Kidney epithelial cell (primary cell): ENCODE data around the gene TTK. TPM values are rescaled to one million over a fixed set of nuclear protein-coding genes. Genes with fewer than 3 reads are reported as not detected.

Experiments used
- DNase-seq: peaks from one replicate; pipeline ENCODE4 v3.0.0-alpha.2; 2010; ENCODE audit warnings: low read depth
- H3K27me3 ChIP-seq: 2 replicates; pipeline ENCODE4 v1.6.0; 2011; ENCODE audit warnings: low read length; ENCODE audit not compliant: control insufficient read depth, insufficient read depth
- H3K36me3 ChIP-seq: 2 replicates; pipeline ENCODE4 v1.5.1; 2011; ENCODE audit warnings: low read length; ENCODE audit not compliant: control insufficient read depth, insufficient read depth
- H3K4me3 ChIP-seq: 2 replicates; pipeline ENCODE4 v1.5.1; 2011; ENCODE audit warnings: low read depth, mild to moderate bottlenecking, control low read depth, low read length
- total RNA-seq: library from RNA; depleted of rRNA; stranded (reverse); fragments of >200 nt; gene quantifications from 2 replicates; pipeline ENCODE4 v1.2.3, GENCODE V29; 2015
- TF ChIP-seq, protein P1 (sequence below): IDR thresholded peaks from 2 replicates; pipeline ENCODE4 v1.5.1; 2011; ENCODE audit warnings: mild to moderate bottlenecking, moderate library complexity, low read length, control low read depth, inconsistent platforms; ENCODE audit not compliant: insufficient read depth, poor library complexity, severe bottlenecking

TTK gene
- total RNA-seq, 1 donor from 2014 or later = 4.6 TPM

DNA sequence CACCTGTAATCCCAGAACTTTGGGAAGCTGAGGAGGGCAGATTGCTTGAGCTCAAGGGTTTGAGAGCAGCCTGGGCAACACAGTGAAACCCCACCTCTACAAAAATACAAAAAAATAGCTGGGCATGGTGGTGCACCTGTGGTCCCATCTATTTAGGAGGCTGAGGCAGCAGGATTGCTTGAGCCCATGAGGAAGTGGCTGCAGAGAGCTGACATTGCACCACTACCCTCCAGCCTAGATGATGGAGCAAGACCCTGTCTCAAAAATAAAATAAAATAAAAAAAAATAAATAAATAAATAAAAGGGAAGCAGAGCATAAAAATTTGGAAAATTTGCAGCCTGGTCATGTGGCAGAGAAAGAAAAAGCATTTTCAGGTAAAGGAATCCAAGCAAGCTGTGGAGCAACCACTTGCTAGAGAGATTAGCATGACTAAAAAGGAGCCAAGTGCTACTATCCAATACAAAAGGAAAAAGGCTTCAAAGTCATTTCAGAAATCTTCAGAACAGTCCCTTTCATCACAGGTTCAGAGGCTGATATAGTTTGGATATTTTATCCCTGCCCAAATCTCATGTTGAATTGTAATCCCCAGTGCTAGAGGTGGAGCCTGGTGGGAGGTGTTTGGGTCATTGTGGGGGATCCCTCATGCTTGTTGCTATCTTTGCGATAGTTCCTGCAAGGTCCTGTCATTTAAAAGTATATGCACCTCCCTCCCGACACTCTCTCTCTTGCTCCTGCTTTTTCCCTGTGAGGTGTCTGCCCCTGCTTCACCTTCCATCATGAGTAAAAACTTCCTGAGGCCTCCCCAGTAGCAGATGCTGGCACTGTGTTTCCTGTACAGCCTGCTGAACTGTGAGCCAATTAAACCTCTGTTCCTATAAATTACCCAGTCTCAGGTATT is 11.2 kb upstream of the TTK start:
- H3K27me3 ChIP-seq = peaks cover 2% of the 10 kb centered on the region
- no peak overlapping the region for H3K4me3 ChIP-seq
- no peaks in the 10 kb centered on the region for H3K36me3 ChIP-seq
- DNase-seq = no peak
- TF ChIP-seq, protein P1, sequence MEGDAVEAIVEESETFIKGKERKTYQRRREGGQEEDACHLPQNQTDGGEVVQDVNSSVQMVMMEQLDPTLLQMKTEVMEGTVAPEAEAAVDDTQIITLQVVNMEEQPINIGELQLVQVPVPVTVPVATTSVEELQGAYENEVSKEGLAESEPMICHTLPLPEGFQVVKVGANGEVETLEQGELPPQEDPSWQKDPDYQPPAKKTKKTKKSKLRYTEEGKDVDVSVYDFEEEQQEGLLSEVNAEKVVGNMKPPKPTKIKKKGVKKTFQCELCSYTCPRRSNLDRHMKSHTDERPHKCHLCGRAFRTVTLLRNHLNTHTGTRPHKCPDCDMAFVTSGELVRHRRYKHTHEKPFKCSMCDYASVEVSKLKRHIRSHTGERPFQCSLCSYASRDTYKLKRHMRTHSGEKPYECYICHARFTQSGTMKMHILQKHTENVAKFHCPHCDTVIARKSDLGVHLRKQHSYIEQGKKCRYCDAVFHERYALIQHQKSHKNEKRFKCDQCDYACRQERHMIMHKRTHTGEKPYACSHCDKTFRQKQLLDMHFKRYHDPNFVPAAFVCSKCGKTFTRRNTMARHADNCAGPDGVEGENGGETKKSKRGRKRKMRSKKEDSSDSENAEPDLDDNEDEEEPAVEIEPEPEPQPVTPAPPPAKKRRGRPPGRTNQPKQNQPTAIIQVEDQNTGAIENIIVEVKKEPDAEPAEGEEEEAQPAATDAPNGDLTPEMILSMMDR = no peak

DNA sequence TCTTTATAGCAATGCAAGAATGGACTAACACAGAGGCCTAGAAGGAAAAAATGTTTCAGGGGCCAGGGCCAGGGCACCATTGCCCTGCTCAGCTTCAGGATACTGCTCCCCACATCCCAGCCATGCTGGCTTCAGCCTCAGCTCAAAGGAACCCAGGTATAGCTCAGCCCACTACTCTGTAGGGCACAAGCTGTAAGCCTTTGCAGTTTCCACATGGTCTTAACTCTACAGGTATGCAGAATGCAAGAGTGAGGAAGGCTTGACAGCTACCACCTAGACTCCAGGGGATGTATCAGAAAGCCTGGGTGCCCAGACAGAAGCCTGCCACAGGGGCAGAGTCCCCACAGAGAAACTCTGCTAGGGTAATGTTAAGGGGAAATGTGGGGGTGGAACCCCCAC is 10.5 kb upstream of the TTK start:
- TF ChIP-seq, protein P1 = no peak
- H3K36me3 ChIP-seq = no peaks in the 10 kb centered on the region
- no peak overlapping the region for H3K4me3 ChIP-seq
- DNase-seq = no peak
- peaks cover 2% of the 10 kb centered on the region for H3K27me3 ChIP-seq

DNA sequence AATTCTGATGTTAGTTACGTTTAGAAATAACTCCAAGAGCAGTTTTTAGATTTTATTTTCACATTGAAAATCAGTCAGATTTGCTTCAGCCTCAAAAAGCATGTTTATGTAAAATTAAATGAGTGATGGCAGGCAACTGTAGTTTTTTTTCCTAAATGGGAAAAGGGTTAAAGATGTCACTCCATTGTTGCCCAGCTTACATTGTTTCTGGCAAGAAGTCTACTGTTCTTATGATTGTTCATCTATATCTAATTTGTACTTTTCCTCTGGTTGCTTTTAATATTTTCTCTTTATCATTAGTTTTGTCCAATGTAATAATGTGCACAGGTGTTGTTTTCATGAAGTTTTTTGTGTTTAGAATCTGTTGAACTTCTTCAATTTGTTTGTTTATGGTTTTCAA is 6.7 kb upstream of the TTK start:
- TF ChIP-seq, protein P1 = no peak
- H3K4me3 ChIP-seq = no peak overlapping the region
- no peaks in the 10 kb centered on the region for H3K36me3 ChIP-seq
- DNase-seq = no peak
- peaks cover 2% of the 10 kb centered on the region for H3K27me3 ChIP-seq

DNA sequence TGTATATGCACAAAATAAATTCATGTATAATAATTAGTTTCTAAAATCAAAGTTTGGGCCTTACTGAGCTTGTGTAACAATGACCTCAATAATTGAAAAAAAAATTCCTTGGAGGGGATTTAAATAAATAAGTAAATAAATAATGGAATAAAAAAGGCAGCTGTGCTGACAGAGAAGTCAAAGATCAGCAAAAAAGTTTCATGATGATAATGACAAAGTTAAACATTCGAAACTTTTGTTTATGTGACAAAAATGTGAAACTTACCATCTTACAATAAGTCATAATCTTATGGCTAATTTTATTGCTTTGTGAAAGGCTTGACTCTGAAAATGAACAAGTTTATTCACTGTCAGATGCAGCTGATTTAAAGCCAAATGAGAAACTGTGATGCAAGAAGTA is 3.1 kb upstream of the TTK start:
- no peak overlapping the region for H3K4me3 ChIP-seq

DNA sequence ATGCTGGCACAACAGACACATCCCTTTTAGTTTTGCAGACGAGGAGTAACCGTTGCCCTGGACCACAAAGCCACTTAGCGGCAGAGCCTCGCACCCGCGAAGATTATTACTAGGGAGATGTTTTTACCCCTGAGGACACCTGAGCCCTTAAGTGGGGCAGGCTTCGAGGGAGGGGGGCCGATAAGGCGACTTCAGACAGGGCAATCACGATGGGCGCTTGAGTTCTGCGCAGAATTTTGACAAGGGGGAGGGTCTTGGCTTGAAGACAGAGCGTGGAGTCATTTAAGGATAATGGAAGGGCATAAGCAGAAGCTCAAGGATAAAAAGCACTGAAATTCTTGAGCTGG is 650 bp upstream of the TTK start:
- peak overlapping the region; percentile 94 for H3K4me3 ChIP-seq
- TF ChIP-seq, protein P1 = no peak
- no peaks in the 10 kb centered on the region for H3K36me3 ChIP-seq
- no peaks in the 10 kb centered on the region for H3K27me3 ChIP-seq
- DNase-seq = no peak

More for the DNA sequence above, 3.1 kb upstream of the TTK start:
- no peak for DNase-seq
- Histone ChIP-seq H3K27me3 (no peaks in the 10 kb centered on the region), H3K36me3 (no peaks in the 10 kb centered on the region)
- TF ChIP-seq, protein P1 = no peak

DNA sequence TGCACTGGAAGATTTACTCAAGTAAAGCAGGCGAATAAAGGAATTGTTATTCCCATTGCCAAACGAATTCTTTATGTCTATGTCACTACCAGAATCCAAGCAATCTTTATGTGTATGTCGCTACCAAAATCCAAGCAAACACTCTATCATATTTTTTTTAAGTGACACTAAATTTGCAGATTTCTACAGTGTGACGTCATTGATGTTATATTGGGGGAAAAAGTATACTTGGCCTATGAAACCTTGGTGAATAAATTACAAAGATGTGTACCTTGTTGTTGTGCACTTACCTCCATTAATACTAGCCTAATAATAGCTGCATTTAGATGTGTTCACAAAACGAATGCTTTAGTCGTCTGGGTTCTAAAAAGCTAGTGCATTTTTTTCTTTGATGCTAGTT is 957 bp downstream of the TTK start:
- TF ChIP-seq, protein P1 = no peak
- no peaks in the 10 kb centered on the region for H3K27me3 ChIP-seq
- DNase-seq = no peak
- H3K36me3 ChIP-seq = no peaks in the 10 kb centered on the region
- H3K4me3 ChIP-seq = peak overlapping the region; percentile 94
